Medulla oblongata (tissue), 1 donor: ENCODE measurements around the gene PLXNA4.

ENCODE experiments used
- DNase-seq: peaks from one replicate; pipeline ENCODE4 v3.0.0-alpha.2; 2015; ENCODE audit errors: extremely low spot score

Gene PLXNA4

DNA sequence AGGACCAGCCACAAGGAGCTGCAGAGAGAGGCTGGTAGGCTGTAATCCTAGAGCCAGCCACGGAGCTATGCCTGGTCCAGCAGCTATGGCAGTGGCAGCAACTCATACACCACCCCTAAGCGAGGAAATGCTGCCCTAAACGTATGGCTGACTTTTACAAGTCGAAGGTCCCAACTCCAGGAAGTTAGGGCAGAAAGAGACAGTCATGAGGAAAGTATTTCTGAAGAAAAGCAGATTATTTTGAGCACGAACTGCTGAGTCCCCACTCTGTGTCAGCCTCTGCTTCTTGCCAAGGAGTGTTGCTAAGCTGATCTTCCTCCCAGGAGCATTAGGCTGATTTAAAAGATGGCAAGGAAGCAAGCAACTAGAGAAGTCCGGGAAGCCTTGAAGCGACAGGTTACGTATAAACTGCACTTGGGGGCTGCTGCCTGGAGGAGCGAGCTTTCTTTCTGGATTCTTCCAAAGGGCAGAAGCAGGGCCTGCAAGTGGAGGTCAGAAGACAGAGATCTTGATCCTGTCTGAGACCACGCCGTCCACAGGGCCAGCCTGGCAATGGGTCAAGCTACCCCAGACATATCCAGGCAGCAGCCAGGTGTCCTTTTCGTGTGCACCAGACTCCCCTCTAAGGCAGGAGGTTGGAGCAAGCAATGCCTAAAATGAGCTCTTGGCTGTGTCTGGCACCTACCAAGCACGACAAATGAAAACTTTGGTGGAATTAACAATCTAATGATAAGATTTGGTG lies 39.4 kb downstream of the PLXNA4 start:
- peak; percentile 6 for DNase-seq

DNA sequence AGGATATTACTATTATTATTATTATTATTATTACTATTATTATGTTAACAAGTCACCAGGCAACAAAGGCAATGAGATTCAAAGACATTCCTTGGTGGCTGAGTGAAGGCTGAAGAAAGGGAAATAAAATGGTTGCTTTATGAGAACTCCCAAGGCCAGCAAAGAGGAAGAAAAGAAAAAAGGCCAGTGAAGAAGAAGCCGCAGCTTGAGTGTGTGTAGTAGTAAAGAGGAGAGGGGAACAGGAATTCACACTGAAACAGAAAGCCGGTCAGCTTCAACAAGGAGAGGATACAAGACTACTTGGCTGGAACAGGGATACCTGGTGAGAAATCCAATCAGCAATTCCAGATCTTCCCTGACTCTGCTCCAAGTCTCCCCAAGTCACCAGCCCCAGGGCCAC lies 42.4 kb downstream of the PLXNA4 start:
- DNase-seq: peak; percentile 12

DNA sequence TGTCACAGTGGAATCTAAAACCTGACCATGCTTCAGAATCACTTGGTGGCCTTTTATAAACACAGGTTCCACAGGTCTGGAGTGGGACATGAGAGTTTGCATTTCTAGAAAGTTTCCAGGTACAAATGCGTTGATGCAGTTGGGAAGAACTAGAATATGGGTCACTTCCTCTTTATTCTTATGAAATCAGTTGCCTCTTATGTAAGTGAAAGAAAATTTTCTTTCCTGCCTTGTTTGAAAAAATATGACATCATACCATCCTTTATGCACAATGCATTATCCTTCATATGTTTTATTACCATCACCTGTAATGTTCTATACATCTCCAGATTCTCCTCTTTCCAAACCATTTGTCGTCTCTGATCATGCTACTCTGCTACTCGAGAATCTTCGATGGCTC lies 44.0 kb downstream of the PLXNA4 start:
- no peak for DNase-seq

DNA sequence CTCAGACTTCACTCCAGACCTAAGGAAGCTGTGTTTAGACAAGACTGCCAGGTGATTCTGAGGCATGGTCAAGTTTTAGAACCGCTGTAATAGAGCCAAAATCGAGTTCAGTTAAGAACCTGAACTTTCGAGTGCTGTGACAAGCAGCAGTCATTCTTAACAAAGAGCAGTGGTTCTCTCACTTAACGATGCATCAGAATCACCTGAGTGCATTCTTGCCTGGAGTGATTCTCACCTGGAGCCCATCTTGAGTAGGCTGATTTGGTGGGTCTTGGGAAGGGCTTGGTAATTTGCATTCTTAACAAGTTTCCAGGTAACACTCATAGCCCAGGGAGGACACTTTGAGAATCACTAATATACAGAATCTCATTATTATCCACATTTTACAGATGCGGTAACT lies 44.7 kb downstream of the PLXNA4 start:
- DNase-seq: no peak

DNA sequence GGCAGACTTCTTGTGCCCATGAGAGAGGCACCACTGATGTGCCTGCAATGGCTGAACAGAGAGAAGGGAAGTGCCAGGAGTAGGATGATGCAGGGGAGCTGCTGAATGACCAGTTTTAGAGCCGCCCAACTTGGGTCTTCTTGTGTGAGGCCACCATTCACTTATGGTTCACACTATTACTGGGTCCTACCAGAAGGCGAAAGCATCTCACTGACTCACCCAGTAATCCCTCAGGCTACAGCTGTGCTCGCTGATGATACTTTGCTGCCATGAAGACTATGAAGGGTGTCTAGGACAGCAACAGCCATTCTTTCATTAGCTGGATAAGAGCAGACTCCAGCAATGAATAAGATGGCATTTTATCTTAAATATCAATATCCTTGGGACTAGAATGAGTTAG lies 47.6 kb downstream of the PLXNA4 start:
- no peak for DNase-seq

DNA sequence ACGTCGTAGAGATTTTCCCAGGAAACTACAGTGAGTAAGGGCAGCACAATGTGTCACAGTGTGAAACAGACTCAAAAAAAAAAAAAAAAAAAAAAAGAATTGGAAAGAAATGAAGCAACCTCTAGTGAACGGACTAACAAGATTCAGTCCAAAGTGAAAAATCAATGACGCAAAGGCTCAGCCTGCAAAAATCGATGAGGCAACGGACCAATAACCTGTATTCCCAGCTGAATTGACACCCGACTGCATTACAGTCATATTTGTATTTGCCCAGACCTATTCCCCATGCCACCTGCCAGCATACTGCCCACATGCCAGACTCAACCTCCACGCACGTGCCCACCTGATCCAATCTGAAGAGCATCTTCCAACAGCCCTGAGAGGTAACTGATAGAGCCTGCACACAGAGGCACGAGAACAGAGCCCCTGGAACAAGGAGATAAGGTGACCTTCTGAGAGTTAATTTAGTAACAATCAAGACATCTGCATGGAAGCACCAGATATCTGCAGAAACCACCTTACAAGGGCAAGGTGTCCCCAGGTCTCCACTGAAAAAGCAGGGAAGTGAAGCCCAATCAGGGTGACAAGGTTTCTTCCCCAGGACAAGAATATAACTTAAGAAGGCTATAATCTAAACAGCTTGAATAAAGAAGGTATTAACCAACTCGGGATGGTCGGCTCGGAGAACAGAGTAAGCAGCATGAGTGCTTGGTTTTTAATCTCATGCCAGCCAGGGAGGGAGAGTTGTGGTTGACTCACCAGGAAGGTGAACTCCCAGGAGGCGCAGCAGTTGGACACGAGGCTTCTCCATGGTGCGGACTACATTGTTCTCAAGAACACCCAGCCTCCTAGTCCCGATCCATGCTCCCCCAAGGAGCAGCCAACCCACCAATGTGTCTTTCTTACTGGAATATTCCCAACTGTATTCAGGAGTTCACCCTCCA lies 48.5 kb downstream of the PLXNA4 start:
- DNase-seq: no peak

DNA sequence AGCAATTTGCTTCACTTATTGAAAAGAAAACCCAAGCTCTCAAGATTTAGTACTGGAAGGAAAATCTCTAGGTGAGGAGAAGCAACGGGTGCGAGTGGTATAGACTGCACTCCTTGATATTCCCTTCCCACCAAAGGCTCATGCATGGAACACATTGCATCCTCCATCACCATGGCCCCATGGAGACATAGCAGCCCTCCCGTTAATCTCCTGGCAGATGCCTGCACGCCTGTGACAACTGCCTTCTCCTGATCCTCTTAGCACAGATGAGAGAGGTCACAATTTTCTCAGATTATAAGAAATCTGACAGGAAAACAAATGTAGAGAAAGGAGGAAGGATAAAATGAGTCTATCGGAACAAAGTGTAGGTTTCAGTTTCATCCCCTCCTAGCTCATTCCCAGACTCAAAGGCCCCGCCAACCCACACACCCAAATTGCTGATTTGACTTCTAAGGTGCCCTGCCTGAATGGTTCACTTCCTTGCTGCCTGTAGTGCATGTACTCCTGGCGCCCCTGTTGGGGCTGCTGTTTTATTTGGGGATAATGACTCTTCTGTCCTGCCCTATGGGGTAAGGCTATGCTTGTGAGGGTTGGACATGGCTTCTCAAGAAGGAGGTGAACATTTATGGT lies 50.0 kb downstream of the PLXNA4 start:
- no peak for DNase-seq

DNA sequence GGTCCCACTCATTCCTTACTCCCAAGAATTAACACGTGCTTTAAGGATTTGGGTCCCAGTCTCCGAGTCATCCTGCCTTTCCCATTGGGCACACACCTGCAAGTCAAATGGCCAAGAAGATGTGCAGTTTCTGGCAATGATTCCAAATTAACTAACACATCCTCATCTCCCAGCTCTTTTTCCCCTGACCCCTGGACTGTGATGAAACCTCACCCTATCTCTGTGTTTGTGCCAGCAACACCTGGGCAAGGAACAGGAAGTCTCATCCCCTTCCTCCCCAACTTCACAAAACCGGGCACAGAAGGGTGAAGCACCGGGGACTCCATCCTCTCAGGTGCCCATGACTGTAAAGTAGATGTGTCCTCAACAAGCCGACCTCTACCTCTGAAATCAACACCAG lies 54.8 kb downstream of the PLXNA4 start:
- no peak for DNase-seq

DNA sequence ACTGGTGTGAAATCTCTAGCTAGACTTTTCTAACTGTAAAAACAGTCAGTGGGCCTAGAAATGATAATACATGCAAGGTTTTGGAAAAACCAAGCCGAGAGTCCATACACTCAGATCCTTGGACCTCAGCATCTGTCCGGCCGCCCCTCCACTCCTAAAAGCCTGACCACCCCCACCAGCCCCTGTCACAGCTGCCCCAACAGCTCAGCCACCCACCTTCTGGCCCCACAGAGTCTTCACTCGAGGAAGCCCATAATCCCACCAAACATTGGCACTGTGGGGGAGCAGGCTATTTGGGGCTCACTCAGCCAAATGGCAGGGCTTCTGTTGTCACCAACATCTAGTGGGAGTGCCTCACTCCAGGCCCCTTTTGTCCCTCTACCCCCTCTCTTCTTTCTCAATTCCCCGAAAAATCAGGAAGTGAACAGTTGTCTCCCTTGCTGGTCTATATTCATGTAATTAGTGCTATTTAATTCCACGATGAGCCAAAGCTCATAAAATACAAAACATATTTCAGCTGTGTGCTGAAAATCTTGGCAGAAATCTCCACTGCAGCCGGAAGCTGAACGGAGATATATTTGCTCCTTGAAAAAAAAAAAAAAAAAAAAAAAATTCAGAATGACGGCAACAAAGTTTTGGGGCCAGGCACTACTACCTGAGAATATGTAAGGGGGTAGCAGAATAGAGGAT lies 55.5 kb downstream of the PLXNA4 start:
- DNase-seq: no peak

DNA sequence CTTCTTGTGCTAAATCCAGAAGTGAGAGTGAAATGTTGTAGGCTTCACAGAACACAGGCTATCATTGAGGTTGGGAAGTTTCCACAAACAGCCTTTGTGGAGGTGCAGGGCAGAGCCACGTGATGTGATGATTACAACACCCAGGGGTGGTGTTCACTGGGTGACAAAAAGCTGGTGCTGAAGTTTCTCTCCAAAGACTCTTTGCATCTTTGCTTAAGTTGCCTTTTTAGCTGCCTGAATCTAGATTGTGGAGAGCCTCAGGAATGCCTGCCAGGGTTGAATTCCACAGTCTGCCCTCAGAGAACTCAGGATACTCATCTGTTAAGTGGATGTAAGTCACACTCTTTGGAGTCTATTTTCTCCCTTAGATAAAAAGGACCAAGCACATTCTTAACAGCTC lies 56.3 kb downstream of the PLXNA4 start:
- DNase-seq: peak; percentile 16

DNA sequence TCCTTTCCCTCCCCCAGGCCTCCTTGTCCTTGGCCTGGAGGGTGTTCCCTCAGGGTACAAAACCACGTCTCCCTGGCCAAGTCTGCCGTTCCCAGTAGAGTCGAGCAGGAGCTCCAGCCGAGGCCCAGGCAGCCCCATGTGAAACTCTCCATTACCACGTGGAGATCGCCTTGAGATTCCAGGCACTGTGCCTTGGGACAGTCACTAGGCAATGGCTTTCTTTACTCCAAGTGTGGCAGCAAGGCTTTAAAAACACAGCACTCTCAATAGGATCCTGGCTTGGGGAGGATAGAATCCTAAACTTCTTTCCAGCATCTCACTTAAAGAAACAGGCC lies 57.5 kb downstream of the PLXNA4 start:
- peak; percentile 47 for DNase-seq

DNA sequence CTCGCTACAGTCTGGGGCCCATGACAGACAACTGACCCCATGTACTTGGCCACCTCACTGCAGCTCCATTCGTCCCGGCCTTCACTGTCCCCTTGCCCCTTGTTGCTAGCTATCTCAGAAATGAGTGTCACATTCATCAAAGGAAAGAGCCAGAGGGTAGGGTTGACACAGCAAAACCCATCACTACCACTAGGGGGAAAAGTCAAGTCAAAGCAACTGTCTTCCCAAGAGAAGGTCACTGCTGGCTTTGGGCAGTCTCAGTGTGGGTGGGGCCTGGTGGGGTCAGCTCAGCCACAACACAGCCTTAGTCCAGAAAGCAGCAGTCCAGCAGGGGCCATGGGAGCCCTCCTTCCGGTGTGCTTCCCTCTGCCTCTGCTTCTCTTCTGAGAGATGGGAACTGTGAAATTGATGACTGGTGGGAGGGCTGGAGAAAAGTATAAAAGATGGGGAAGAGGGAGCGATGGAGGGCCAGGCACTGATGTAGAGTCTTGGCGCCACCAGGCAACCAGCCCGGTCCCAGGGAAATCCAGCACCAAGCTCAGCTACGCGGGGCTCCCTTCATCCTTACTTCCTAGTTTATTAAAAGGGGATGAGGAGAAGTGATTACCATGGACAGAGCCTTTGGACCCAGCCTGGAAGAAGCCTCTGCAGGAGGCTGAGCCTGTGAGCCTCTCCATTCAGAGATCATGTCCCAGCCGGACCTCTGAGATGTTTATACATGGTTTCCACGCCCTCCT lies 58.0 kb downstream of the PLXNA4 start:
- no peak for DNase-seq

DNA sequence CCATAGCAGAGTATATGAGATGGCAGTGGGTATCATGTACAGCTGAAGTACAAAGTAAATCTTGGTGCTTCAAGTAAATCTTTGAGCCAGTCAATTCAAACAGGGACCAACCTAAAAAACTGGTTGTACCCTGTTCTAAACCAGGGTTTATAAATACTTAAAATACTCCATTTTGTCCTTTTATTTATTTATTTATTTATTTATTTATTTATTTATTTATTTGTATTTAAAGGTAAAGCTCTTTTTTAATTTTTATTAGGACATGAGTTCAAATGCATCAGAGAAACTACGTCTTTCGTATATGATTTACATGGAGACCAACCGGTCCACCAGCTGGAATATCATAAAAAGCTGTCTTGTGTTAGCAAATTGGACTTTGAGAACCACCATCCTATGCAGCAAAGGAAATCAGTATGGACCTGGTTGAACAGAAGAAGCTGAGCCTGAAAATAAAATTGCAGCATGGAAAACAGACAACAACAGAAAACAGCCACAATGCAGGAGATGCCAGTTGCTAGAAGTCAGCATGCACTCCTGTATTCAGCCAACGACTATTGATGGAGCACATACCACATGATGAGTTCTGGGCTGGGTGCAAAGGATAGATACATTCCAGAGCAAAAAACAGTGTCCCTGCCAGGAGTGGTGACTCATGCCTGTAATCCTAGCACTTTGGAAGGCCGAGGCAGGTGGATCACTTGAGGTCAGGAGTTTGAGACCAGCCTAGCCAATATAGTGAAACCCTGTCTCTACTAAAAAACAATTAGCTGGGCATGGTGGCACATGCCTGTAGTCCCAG lies 60.0 kb downstream of the PLXNA4 start:
- peak; percentile 13 for DNase-seq

DNA sequence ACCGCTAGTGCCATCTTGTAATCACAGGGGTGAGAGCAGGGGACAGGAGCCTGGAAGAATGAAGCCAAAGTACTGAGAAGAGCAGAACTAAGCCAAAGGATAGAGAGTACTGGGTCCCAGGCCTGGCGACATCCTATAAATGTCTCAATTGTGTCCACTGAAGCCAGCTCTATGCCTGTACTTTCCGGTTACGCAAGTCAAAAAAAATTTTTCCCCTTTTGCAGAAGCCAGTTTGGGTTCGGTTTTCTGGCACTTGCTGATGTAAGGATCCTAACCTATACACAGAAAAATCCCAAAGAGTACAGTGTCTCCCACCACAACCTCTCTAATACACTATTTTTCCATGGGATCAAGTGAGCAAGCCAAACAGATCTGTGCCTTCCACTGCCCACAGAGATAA lies 61.1 kb downstream of the PLXNA4 start:
- DNase-seq: no peak

DNA sequence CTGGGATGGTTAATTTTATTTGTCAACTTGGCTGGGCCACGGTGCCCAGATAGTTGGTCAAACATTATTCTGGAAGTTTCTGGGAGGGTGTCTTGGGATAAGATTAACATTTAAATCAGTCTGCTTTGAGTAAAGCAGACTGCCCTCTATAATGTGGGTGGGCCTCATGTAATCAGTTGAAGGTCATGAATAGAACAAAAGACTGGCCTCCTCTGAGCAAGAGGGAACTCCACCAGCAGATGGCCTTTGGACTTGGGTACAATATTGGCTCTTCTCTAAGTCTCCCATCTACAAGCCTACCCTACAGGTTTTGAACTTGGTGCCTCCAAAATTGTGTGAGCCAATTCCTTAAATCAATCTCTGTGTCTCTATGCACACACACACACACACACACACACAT lies 61.8 kb downstream of the PLXNA4 start:
- no peak for DNase-seq

DNA sequence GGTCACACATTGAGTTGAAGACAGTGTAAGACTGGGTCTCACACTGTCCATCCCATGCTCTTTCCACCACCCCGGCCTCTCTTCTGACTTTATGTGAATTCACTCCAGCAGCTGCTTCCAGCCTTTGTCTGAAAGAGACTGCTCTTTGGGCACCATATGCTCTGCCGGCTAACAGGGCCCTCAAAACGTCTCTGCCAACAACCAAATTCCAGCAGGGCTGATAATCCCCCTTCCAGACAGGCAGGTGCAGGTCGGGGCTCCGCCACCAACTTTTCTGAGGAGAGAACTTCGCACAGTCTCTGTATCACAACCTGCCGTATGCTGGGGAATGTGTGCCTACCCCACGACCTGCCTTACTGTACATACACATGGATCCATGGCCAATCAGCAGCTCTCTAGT lies 64.3 kb downstream of the PLXNA4 start:
- no peak for DNase-seq

DNA sequence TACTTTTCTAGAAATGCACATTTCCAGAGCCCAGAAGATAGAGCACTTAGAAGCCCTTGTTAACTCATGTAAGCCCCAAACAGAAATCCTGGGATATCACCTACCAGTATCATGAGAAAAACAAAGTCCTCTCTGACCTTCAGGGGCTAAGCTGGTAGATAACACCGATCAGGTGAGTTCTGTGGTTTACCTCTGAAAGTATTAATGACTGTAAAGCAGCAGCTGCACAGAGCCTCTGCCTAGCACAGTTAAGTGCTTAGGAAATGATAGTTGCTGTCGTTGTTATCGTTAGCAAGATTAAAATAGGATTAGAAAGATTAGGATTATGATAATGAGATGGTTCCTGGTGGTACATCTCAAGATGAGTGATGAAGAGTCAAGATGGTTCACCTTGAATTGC lies 64.9 kb downstream of the PLXNA4 start:
- no peak for DNase-seq

DNA sequence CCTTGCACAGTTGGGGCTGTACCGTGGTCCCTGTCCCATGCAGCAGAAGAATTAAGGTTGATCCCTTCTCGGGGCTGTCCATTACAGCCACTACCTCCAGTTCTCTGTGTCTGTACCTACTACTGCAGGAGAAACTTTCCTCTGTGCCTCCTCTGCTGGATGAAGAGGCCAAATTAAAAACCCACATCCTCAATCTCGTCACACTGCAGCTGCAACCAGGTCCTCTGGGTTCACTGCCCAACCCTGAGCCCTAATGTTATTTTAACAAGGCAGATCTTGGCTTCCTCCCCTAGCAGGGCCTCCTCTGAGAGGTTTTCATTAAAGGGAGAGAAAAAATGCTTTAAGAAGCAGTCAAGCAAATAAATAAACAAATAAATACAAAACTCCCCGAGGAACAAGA lies 66.6 kb downstream of the PLXNA4 start:
- DNase-seq: peak; percentile 12

DNA sequence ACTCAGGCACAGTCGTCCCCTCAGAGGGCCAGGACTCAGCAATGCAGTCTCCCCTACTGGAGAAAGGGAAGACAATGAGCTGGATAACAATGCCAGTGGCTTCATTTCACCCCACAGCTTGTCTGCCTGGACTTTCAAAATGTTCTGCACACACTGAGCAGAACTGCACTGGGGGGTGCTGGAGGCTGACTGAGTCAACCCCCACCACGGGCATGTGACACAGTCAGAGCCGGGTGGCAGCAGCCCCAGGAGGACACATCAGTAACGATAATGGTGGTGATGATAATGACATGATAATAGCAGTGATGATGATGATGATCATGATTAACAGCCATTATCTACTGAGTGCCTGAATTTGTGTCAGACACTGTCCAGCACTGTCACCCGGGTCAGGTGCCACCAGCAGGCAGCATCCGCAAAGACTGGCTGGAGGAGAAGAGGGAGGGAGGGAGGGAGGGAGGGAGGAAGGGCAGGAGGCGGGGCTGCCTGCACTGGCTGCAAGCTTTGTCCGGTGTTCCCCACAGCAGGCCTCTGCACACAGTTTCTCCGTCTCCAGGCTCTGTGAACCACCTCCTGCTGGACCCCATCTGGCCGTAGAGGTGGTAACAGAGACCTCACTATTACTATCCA lies 67.4 kb downstream of the PLXNA4 start:
- peak; percentile 25 for DNase-seq

DNA sequence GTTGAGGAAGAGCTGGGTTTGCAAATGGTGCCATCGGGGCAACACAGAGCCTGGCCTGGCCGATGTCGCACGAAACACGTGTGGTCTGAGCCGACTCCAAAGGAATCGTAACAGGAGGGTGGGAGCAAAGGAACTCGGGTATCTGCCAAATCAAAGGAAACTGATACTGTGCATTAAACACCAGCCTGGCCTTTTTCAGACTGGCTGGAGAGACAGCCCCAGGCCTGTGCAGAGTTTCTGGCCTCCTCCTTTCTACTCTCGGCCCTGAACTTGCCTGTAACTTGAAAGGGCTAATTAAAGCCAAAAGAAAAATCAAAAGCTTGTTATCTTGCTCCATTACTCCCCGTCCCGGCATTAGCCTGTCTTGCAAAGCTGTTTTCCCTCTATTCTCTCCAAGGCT lies 71.4 kb downstream of the PLXNA4 start:
- no peak for DNase-seq
